ENCODE results near the gene F2RL3.

DNA sequence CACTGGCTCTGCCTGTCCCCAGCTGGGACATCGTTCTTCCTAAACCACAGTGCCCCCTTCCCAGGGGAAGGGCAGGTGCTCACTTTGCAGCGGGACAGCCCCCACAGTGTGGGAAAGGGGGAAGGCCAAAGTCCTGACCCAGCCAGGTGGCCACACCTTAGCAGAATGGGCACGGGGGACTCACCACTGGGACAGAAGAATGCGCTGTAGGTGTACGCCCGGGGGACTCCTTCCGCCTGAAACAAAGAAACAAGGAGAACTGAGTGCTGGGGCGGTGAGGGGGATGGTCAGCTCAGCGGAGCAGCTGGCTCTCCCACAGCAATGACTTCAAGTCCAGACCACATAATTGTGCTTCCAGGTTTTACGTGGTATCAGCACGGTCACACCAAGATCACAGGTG is 49.4 kb downstream of the F2RL3 start:
- TF ChIP-seq, protein P1, sequence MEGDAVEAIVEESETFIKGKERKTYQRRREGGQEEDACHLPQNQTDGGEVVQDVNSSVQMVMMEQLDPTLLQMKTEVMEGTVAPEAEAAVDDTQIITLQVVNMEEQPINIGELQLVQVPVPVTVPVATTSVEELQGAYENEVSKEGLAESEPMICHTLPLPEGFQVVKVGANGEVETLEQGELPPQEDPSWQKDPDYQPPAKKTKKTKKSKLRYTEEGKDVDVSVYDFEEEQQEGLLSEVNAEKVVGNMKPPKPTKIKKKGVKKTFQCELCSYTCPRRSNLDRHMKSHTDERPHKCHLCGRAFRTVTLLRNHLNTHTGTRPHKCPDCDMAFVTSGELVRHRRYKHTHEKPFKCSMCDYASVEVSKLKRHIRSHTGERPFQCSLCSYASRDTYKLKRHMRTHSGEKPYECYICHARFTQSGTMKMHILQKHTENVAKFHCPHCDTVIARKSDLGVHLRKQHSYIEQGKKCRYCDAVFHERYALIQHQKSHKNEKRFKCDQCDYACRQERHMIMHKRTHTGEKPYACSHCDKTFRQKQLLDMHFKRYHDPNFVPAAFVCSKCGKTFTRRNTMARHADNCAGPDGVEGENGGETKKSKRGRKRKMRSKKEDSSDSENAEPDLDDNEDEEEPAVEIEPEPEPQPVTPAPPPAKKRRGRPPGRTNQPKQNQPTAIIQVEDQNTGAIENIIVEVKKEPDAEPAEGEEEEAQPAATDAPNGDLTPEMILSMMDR (IDR thresholded peaks at IDR 0.05), result no peak
- TF ChIP-seq POLR2A (IDR thresholded peaks at IDR 0.05; ENCODE audit: low read depth), result no peak
- TF ChIP-seq POLR2AphosphoS5 (IDR thresholded peaks at IDR 0.05), result no peak

Measured in esophagus muscularis mucosa (tissue), 3 donors.